GM19452 (cell line): Measurements from ENCODE around the gene RBMS1.

Experiments used
- ATAC-seq: cut with Tn5 transposase; IDR thresholded peaks from one replicate; pipeline ENCODE4 v1.9.1; 2021; ENCODE audit not compliant: unreplicated experiment

RBMS1 gene

GRCh38 chr2:160261732-160262131, 231.9 kb downstream of the RBMS1 start:
- ATAC-seq: no peak

DNA sequence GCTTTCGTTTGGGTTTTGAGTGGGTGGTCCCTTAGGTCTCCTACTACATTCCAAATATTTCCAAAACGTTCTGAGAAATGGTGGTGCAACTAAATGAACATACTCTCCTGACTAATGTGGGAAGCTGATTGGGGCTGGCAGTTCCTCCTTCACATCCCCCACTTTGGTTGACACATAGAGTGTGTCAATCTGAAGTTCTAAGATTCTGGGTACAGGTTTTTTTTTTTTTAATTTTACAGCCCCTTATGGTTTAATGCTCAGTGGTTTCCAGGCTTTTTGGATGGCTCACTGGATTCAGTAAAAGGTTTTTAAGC, 235.2 kb downstream of the RBMS1 start:
- no peak for ATAC-seq

GRCh38 chr2:160257743-160258491, 235.7 kb downstream of the RBMS1 start:
- ATAC-seq: no peak

GRCh38 chr2:160257041-160257742, 236.4 kb downstream of the RBMS1 start:
- no peak for ATAC-seq

DNA sequence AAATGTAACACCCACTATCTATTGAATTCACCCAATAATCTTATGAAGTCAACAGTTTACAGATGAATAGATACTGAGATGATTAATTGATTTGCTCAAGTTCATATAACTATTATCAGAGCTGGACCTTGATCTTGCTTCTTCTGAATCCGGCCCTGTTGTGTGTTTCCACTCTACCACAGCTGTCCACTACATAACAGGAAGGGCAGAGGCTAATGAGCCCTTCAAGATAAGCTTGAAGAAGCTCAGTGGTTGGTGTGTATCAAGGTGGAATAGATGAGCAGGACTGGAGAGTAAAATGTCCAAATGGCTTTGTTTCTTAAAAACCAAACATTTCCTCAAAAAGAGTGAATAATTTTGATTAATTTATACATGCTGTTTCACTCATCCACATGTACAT, 237.1 kb downstream of the RBMS1 start:
- ATAC-seq: no peak

DNA sequence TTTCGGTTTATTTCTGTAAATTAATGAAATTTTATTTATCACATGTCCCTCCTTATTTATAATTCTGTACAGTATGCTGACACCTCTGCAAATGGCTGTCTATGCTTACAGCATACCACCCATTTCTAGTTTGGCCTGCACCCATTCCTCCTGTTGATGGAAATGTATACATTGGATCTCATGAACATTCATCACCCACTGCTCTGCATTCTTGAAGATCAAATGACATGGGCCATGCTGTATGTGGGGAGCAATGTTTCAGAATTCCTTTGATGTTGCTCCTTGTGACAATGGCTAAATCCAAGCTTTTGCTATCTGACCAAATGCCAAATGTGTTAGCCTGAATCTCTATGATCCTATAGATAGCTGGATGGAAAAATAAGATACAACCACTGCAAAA, 238.2 kb downstream of the RBMS1 start:
- no peak for ATAC-seq

DNA sequence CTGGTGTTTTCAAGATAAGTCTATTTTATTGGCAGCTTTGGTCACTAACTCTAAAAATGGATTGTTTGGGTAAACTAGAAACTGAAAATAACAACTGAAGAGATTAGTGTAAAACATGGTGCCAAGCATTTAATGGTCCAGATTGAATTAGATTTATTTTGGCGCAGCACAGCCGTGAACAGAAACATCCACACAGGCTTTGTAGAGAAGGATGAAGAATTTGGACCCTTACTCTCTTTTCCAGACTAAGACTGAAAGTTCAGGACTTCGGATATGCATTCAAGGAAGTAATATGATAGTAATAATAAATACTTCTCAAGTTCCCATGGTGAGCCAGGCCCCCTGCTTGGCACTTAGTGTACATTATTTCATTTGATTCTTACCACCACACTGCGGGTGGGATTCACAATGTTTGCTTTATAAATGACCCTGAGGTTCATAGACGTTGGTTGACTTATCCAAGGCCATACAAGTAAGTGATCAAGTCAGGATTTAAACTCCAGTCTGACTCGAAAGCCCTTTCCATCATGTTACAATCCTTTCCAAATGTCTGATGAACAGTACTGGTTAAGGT, 239.3 kb downstream of the RBMS1 start:
- no peak for ATAC-seq

GRCh38 chr2:160253440-160254188, 240.0 kb downstream of the RBMS1 start:
- no peak for ATAC-seq

- ATAC-seq: no peak
These were observed 240.7 kb downstream of the RBMS1 start for GRCh38 chr2:160252900-160253299.

- ATAC-seq: no peak
These were observed 241.2 kb downstream of the RBMS1 start for GRCh38 chr2:160252278-160252887.

GRCh38 chr2:160251569-160251968, 242.0 kb downstream of the RBMS1 start:
- ATAC-seq: no peak

GRCh38 chr2:160249876-160250275, 243.7 kb downstream of the RBMS1 start:
- ATAC-seq: no peak

DNA sequence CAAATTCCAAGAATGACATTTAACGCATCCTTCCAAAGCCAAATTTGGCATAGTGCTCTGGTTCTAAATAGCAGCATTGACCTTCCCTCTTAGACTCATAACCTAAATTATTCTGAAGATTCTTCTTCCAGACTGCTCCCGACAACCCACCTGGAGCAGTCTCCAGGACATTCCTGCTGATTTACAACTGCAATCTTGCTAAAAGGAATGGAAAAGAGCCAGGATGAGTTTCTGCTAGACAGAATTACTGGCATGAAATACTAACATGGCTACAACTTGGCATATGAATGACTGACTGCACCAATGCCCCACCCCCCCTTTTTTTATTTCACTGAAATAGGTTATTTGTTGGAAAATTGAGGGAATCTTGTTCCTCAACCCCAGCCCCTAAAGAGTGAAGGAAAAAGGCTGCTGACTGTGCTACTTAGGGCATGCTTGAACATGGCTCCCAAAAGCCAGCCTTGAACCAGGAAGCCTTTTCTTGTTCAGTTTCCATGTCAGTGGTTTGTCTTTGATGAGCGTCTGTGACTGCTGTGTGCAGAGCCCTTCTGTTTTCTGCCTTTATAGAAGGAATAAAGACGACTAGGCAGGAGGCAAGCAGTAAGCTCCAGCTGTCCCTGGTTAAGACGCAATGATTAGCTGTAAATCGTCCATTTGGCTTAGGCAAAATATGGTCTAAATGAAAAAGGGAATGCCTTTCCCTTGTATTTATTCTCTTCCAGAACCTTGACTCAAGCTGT, 246.1 kb downstream of the RBMS1 start:
- ATAC-seq: no peak

DNA sequence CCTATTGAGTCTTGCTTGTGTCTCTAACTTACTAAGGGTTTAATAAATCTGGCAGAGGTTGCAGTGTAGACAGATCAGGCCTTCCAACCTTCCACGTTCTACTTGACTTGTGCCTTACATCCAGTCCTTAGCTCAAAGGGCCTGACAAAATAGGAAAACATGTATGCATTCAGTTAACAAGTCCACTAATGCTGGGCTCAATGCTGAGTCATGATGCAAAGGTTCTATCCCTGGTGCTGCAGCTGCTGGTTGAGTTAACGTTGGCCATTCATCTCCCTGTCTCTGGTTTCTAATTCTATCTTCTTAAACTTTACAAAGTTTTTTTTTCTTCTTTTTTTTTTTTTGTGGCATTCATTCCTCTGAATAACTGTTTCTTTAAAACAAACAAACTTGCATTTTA, 247.3 kb downstream of the RBMS1 start:
- ATAC-seq: no peak

DNA sequence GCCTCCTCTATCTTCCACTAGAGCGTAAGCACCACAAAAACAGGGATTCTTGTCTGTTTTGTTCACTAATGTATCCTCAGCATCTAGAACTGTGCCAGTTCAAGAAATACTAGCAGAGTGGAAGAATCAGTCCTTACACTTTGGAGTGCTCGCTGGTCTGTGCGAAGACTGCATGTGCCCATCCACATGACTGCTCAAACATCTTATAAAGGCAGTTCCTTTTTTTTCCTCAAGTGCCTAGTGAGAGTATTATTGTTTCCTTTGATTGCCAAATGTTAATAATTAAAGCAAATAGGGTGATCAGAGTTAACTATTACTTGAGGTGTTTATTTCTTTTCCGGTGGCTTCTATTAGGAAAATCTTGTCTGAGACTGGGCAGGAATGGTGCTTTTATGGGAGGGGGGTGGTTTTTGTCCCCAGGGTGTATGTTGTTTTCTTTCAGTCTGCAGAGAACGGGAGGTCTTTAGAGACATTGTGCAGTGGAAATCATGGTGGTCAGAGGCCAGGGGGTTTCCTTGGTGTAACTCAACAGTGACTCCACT, 247.9 kb downstream of the RBMS1 start:
- ATAC-seq: no peak

- ATAC-seq: no peak
These were observed 250.6 kb downstream of the RBMS1 start for GRCh38 chr2:160242893-160243564.

- no peak for ATAC-seq
These were observed 252.1 kb downstream of the RBMS1 start for GRCh38 chr2:160241251-160242137.

DNA sequence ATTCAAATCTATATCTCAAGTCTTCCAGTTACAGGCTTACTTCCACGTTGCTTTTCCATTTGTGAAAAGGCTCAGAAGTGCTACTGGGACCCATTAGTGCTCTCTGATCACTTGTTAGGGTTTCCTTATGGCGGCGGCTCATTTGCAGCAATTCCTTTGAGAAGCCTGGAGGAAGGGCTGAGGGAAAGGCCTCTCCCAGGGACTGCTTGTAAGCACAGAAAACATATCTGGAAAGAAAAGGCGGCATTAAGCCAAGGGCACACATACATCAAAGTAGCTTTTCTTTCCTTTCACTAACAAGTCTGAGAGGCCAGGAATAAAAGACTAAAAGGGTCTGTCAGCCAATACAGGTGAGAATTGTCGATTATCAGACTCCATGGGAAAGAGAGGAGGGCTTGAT, 254.2 kb downstream of the RBMS1 start:
- no peak for ATAC-seq

DNA sequence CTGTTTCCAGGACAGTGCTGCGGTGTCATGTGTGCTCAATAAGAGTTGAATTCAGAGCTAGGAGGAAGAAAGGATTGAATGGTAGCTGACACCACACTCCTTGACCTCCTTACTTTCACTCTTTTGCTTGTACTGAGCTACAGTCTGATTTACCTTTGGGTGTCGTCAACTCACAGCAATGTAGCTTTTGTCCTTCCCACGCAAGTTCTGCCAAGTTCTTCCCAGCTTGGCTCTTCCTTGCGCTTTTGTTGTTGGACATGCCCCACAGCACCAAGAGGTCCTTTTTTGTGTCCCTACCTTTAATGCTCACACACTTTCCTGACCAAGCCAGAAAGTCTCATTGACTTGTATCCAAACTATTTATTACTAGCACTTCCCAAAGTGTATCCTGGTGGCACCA, 255.2 kb downstream of the RBMS1 start:
- ATAC-seq: no peak
